GM10266 (cell line): ENCODE measurements around the gene SREBF2.

Experiments used
- DNase-seq: peaks from one replicate; pipeline ENCODE4 v3.0.0; 2012; ENCODE audit errors: extremely low spot score
- CTCF ChIP-seq: IDR thresholded peaks from 2 replicates; pipeline ENCODE4 v1.5.1; 2012; ENCODE audit warnings: mild to moderate bottlenecking, low read depth; ENCODE audit not compliant: control insufficient read depth, insufficient read depth; ENCODE audit errors: missing control alignments

The SREBF2 gene

GRCh38 chr22:41904450-41905410 is 71.8 kb downstream of the SREBF2 start:
- no peak for DNase-seq
- no peak for TF ChIP-seq CTCF

- no peak for TF ChIP-seq CTCF
- no peak for DNase-seq
Measured at GRCh38 chr22:41905411-41906202, 72.7 kb downstream of the SREBF2 start.

- DNase-seq, result no peak
- TF ChIP-seq CTCF, result no peak
Measured at GRCh38 chr22:41906822-41907221, 73.9 kb downstream of the SREBF2 start.

GRCh38 chr22:41907436-41908401 is 74.8 kb downstream of the SREBF2 start:
- TF ChIP-seq CTCF, result no peak
- peak; percentile 42 for DNase-seq

GRCh38 chr22:41908411-41909309 is 75.8 kb downstream of the SREBF2 start:
- DNase-seq, result peak; percentile 54
- TF ChIP-seq CTCF, result no peak
